ENCODE data around the gene LUC7L2.
"Not testable (repeated sequence)": the region's sequence is repeated elsewhere in the genome, so short reads cannot be mapped to it uniquely, and the experiment has no call there.

LUC7L2 gene

DNA sequence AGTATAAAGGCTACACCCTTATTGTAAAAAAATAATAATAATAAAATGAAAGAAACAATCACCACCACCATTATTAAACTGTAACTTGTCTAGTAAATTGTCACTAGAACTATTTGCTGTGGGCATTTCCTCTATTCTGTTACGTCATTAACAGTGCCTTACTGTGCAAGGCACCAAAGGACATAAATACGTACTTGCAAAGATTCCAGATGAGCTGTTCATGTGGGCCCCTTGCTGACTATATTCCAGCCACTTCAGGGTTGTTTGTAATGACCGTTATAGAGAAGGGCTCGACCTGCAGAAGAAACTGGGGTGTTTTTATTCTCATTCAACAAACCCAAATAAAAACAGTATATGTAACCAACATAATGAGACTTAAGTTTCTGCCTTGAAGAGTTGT lies 63.4 kb downstream of the LUC7L2 start:
- no peak overlapping the region for H3K4me3 ChIP-seq (ENCODE audit: low read length)
- no peak for DNase-seq (ENCODE audit: low read depth)
- TF ChIP-seq, protein P1, sequence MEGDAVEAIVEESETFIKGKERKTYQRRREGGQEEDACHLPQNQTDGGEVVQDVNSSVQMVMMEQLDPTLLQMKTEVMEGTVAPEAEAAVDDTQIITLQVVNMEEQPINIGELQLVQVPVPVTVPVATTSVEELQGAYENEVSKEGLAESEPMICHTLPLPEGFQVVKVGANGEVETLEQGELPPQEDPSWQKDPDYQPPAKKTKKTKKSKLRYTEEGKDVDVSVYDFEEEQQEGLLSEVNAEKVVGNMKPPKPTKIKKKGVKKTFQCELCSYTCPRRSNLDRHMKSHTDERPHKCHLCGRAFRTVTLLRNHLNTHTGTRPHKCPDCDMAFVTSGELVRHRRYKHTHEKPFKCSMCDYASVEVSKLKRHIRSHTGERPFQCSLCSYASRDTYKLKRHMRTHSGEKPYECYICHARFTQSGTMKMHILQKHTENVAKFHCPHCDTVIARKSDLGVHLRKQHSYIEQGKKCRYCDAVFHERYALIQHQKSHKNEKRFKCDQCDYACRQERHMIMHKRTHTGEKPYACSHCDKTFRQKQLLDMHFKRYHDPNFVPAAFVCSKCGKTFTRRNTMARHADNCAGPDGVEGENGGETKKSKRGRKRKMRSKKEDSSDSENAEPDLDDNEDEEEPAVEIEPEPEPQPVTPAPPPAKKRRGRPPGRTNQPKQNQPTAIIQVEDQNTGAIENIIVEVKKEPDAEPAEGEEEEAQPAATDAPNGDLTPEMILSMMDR (conservative IDR thresholded peaks at IDR 0.05; ENCODE audit: low read length): no peak

DNA sequence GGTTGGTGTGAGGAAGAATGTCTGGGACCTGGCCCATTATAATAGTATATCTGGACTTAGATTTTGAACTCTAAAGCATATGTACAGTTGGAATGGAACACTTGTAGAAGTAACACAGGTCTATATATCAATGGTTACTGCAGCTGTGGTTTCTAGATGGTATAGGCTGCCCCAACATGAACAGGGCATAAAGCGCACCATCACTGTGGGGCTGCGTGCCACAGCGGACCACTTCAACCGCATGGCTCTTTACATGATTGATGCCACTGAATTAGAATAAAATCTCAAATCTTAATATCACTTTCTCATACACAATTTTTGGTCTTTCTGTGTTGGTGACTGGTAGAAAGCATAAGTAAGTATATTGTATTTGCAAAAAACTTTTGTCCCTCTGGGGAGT lies 64.3 kb downstream of the LUC7L2 start:
- DNase-seq (ENCODE audit: low read depth): no peak
- TF ChIP-seq, protein P1 (conservative IDR thresholded peaks at IDR 0.05; ENCODE audit: low read length): no peak
- no peak overlapping the region for H3K4me3 ChIP-seq (ENCODE audit: low read length)

DNA sequence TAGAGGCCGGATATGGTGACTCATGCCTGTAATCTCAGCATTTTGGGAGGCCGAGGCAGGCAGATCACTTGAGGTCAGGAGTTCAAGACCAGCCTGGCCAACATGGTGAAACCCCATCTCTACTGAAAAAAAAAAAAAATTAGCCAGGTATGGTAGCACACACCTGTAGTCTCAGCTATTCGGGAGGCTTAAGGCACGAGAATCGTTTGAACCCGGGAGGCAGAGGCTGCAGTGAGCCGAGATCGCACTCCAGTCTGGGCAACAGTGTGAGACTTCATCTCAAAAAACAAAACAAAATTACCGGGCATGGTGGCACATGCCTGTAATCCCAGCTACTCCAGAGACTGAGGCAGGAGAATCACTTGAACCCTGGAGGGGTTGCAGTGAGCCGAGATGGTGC lies 66.0 kb downstream of the LUC7L2 start:
- not testable (repeated sequence) for H3K4me3 ChIP-seq (ENCODE audit: low read length); DNase-seq (ENCODE audit: low read depth)

DNA sequence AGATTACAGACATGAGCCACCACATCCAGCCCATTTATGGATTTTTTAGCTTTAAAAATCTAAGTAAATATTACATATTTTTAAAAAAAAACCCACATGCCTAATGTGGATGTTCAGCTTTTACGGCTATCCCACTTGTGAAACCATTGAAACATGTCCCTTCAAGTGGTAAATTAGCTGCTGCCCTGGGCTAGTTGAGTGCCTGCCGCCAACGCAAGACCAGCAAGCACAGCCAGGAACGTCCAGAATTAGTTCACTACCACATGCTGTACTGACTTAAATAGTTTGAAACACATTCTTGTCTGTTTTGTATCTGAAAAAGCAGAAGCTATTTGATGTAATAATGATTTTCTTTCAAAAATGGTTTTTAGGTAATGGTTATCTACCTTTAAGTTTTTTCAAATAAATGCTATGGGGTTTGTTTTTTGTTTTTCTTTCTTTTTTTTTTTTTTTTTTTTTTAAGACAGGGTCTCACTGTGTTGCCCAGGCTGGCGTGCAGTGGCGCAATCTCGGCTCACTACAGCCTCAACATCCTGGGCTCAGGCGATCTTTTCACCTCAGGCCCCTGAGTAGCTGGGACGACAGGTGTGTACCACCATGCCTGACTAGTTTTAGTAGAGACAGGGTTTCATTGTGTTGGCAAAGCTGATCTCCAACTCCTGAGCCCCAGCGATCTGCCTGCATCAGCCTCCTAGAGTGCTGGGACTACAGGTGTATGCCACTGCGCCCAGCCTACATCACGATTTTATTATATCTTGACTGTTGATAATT lies 66.7 kb downstream of the LUC7L2 start:
- no peak overlapping the region for H3K4me3 ChIP-seq (ENCODE audit: low read length)
- TF ChIP-seq, protein P1 (conservative IDR thresholded peaks at IDR 0.05; ENCODE audit: low read length): no peak
- DNase-seq (ENCODE audit: low read depth): peak; percentile 8

DNA sequence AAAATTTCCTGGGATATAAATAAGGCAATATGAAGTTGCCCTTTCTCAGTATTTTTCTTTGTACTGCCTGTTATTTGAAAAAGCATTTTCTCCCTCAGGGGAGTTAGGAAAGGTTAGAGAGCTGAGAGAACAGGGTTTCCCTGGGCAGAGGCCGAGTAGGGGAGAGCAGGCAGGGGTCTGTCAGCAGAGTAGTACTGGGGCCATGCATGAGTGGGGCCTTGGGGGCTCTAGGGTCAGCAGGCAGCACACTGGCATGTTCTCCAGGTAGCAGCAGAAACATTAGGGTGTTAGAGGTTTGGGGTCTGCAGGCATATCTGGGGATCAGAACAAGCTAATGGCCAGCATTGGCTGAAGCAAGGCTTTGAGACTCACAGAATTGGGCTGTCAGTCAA lies 67.3 kb downstream of the LUC7L2 start:
- DNase-seq (ENCODE audit: low read depth): no peak
- TF ChIP-seq, protein P1 (conservative IDR thresholded peaks at IDR 0.05; ENCODE audit: low read length): no peak
- H3K4me3 ChIP-seq (ENCODE audit: low read length): no peak overlapping the region

DNA sequence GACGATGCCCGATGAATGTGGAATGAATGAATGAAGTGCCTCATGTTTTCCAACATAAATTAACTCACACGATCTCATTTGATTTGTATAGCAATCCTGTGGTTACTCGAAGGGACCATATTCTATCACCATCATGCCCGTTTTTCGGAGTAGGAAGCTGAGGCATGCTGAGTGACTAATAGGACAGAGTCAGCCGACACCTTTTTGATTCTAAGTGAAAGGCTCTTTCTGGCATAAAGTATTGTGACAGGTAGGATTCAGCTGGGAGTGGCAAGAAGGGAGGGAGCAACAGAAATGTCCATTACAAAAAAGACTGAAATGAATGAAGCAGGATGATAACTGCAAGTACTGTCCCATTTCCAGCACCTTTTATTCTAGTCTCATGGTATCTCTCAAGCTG lies 68.1 kb downstream of the LUC7L2 start:
- H3K4me3 ChIP-seq (ENCODE audit: low read length): no peak overlapping the region
- TF ChIP-seq, protein P1 (conservative IDR thresholded peaks at IDR 0.05; ENCODE audit: low read length): no peak
- DNase-seq (ENCODE audit: low read depth): no peak

DNA sequence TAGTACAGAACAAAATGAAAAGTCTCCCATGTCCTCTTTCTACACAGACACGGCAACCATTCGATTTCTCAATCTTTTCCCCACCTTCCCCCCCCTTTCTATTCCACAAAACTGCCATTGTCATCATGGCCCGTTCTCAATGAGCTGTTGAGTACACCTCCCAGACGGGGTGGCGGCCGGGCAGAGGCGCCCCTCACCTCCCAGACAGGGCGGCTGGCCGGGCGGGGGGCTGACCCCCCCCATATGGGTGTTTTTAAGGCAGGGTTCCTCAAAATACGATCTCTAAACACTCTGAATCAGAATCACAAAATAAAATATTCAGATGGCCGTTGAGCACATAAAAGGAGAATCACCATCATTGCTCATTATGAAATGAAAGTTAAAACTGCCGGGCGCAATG lies 70.0 kb downstream of the LUC7L2 start:
- not testable (repeated sequence) for H3K4me3 ChIP-seq (ENCODE audit: low read length); DNase-seq (ENCODE audit: low read depth)

DNA sequence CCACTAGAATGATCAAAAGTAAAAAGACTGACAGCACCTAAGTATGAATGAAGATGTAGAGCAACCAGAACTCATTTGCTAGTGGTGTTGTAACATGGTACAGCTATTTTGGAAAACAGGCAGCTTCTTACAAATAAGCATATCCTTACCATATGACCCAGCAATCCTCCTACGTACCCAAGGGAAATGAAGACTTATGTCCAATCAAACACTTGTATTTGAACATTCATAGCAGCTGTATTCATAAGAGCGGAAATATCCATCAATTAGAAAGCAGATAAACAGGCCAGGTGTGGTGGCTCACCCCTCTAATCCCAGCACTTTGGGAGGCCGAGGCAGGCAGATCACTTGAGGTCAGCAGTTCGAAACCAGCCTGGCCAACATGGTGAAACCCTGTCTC lies 70.7 kb downstream of the LUC7L2 start:
- no peak overlapping the region for H3K4me3 ChIP-seq (ENCODE audit: low read length)
- DNase-seq (ENCODE audit: low read depth): no peak
- TF ChIP-seq, protein P1 (conservative IDR thresholded peaks at IDR 0.05; ENCODE audit: low read length): no peak
